Lower leg skin (tissue), 3 donors: ENCODE data around the gene PMIS2.

ENCODE experiments used
- CTCF ChIP-seq, 3 donors: fragments of 450-650 bp; IDR thresholded peaks; one replicate each; pipeline ENCODE4 v1.5.1; 2016; ENCODE audit warnings: antibody characterized with exemption in 3 of 3, mild to moderate bottlenecking in 3 of 3, moderate library complexity in 2 of 3
- POLR2A ChIP-seq, 2 donors: fragments of 450-650 bp; IDR thresholded peaks; one replicate each; pipeline ENCODE4 v1.6.1; 2016 to 2017; ENCODE audit warnings: antibody characterized with exemption in 2 of 2, mild to moderate bottlenecking in 1 of 2, moderate library complexity in 1 of 2

GRCh38 chr19:35539314-35539713 lies 46.7 kb upstream of the PMIS2 start:
- no peak for TF ChIP-seq POLR2A (IDR thresholded peaks at IDR 0.05)
- TF ChIP-seq CTCF (IDR thresholded peaks at IDR 0.05): no peak
